ENCODE measurements around the gene SOD2.
"Not testable (repeated sequence)": the region's sequence is repeated elsewhere in the genome, so short reads cannot be mapped to it uniquely, and the experiment has no call there.

Gene SOD2

GRCh38 chr6:159677506-159678165 is 15.4 kb downstream of the SOD2 start:
- H3K4me1 ChIP-seq (ENCODE audit: insufficient read depth, insufficient read length) = no peaks in the 10 kb centered on the region
- DNase-seq (ENCODE audit: low read depth, low spot score) = no peak
- TF ChIP-seq YY1 (IDR thresholded peaks at IDR 0.05; ENCODE audit: insufficient read depth, insufficient read length) (no peak), SUZ12 (IDR thresholded peaks at IDR 0.05; ENCODE audit: extremely low read depth, insufficient read depth, insufficient read length) (no peak), ZNF274 (IDR thresholded peaks at IDR 0.05; ENCODE audit: low read depth, low read length) (no peak)
- H3K9ac ChIP-seq (ENCODE audit: insufficient read length, low read depth) = no peak overlapping the region
- H3K9me3 ChIP-seq (ENCODE audit: insufficient read depth, low read length) = no peaks in the 10 kb centered on the region
- peaks cover 14% of the 10 kb centered on the region for H3K36me3 ChIP-seq (ENCODE audit: insufficient read depth, insufficient read length, low read length)
- H3K27me3 ChIP-seq (ENCODE audit: insufficient read depth, insufficient read length) = no peaks in the 10 kb centered on the region
- H3K4me3 ChIP-seq (ENCODE audit: insufficient read length, low read depth) = no peak overlapping the region

- Histone ChIP-seq H3K9me3 (ENCODE audit: insufficient read depth, low read length) (no peaks in the 10 kb centered on the region), H3K36me3 (ENCODE audit: insufficient read depth, insufficient read length, low read length) (peaks cover 8% of the 10 kb centered on the region), H3K4me3 (ENCODE audit: insufficient read length, low read depth) (no peak overlapping the region), H3K4me1 (ENCODE audit: insufficient read depth, insufficient read length) (no peaks in the 10 kb centered on the region), H3K9ac (ENCODE audit: insufficient read length, low read depth) (no peak overlapping the region), H3K27me3 (ENCODE audit: insufficient read depth, insufficient read length) (no peaks in the 10 kb centered on the region)
- TF ChIP-seq YY1 (IDR thresholded peaks at IDR 0.05; ENCODE audit: insufficient read depth, insufficient read length) (no peak), ZNF274 (IDR thresholded peaks at IDR 0.05; ENCODE audit: low read depth, low read length) (no peak), SUZ12 (IDR thresholded peaks at IDR 0.05; ENCODE audit: extremely low read depth, insufficient read depth, insufficient read length) (no peak)
- no peak for DNase-seq (ENCODE audit: low read depth, low spot score)
These were observed 16.0 kb downstream of the SOD2 start for GRCh38 chr6:159676890-159677505.

GRCh38 chr6:159676236-159676635 is 16.8 kb downstream of the SOD2 start:
- not testable (repeated sequence) for H3K9ac ChIP-seq (ENCODE audit: insufficient read length, low read depth); H3K4me1 ChIP-seq (ENCODE audit: insufficient read depth, insufficient read length); H3K4me3 ChIP-seq (ENCODE audit: insufficient read length, low read depth); H3K36me3 ChIP-seq (ENCODE audit: insufficient read depth, insufficient read length, low read length); DNase-seq (ENCODE audit: low read depth, low spot score); H3K9me3 ChIP-seq (ENCODE audit: insufficient read depth, low read length); H3K27me3 ChIP-seq (ENCODE audit: insufficient read depth, insufficient read length)

GRCh38 chr6:159665868-159666635 is 27.0 kb downstream of the SOD2 start:
- Histone ChIP-seq H3K27me3 (ENCODE audit: insufficient read depth, insufficient read length) (no peaks in the 10 kb centered on the region), H3K9me3 (ENCODE audit: insufficient read depth, low read length) (peaks cover 17% of the 10 kb centered on the region; the same call in 1 of the 2 replicates), H3K9ac (ENCODE audit: insufficient read length, low read depth) (no peak overlapping the region), H3K36me3 (ENCODE audit: insufficient read depth, insufficient read length, low read length) (no peaks in the 10 kb centered on the region), H3K4me1 (ENCODE audit: insufficient read depth, insufficient read length) (no peaks in the 10 kb centered on the region), H3K4me3 (ENCODE audit: insufficient read length, low read depth) (no peak overlapping the region)
- no peak for DNase-seq (ENCODE audit: low read depth, low spot score)
- TF ChIP-seq YY1 (IDR thresholded peaks at IDR 0.05; ENCODE audit: insufficient read depth, insufficient read length) = no peak
- no peak for TF ChIP-seq ZNF274 (IDR thresholded peaks at IDR 0.05; ENCODE audit: low read depth, low read length)
- TF ChIP-seq SUZ12 (IDR thresholded peaks at IDR 0.05; ENCODE audit: extremely low read depth, insufficient read depth, insufficient read length) = no peak

GRCh38 chr6:159663368-159663889 is 29.6 kb downstream of the SOD2 start:
- not testable (repeated sequence) for H3K4me1 ChIP-seq (ENCODE audit: insufficient read depth, insufficient read length); H3K9me3 ChIP-seq (ENCODE audit: insufficient read depth, low read length); H3K36me3 ChIP-seq (ENCODE audit: insufficient read depth, insufficient read length, low read length); H3K9ac ChIP-seq (ENCODE audit: insufficient read length, low read depth); H3K27me3 ChIP-seq (ENCODE audit: insufficient read depth, insufficient read length); H3K4me3 ChIP-seq (ENCODE audit: insufficient read length, low read depth); DNase-seq (ENCODE audit: low read depth, low spot score)

GRCh38 chr6:159661977-159662376 is 31.1 kb downstream of the SOD2 start:
- not testable (repeated sequence) for H3K36me3 ChIP-seq (ENCODE audit: insufficient read depth, insufficient read length, low read length); H3K4me1 ChIP-seq (ENCODE audit: insufficient read depth, insufficient read length); H3K9me3 ChIP-seq (ENCODE audit: insufficient read depth, low read length); DNase-seq (ENCODE audit: low read depth, low spot score); H3K27me3 ChIP-seq (ENCODE audit: insufficient read depth, insufficient read length); H3K4me3 ChIP-seq (ENCODE audit: insufficient read length, low read depth); H3K9ac ChIP-seq (ENCODE audit: insufficient read length, low read depth)

- Histone ChIP-seq H3K4me1 (ENCODE audit: insufficient read depth, insufficient read length) (peaks cover 4% of the 10 kb centered on the region), H3K4me3 (ENCODE audit: insufficient read length, low read depth) (no peak overlapping the region), H3K9ac (ENCODE audit: insufficient read length, low read depth) (no peak overlapping the region), H3K27me3 (ENCODE audit: insufficient read depth, insufficient read length) (no peaks in the 10 kb centered on the region), H3K36me3 (ENCODE audit: insufficient read depth, insufficient read length, low read length) (no peaks in the 10 kb centered on the region), H3K9me3 (ENCODE audit: insufficient read depth, low read length) (no peaks in the 10 kb centered on the region)
- TF ChIP-seq YY1 (IDR thresholded peaks at IDR 0.05; ENCODE audit: insufficient read depth, insufficient read length) = no peak
- no peak for TF ChIP-seq ZNF274 (IDR thresholded peaks at IDR 0.05; ENCODE audit: low read depth, low read length)
- TF ChIP-seq SUZ12 (IDR thresholded peaks at IDR 0.05; ENCODE audit: extremely low read depth, insufficient read depth, insufficient read length) = no peak
- DNase-seq (ENCODE audit: low read depth, low spot score) = peak; percentile 36
These were observed 37.5 kb downstream of the SOD2 start for GRCh38 chr6:159655409-159655988.

Data from NT2/D1 (cell line).